ENCODE results near the gene TMEM143. TPM values are rescaled to one million over a fixed set of nuclear protein-coding genes. Genes with fewer than 3 reads are reported as not detected.
A peak's percentile ranks its signal among the peaks of the same experiment; 100 is the strongest.

Gene TMEM143
- total and polyA plus RNA-seq, 2 of the 8 experiments (the other 6 are each of a cell fraction or from before 2014, with no cell fraction given), result 14.2 to 19.1 TPM

DNA sequence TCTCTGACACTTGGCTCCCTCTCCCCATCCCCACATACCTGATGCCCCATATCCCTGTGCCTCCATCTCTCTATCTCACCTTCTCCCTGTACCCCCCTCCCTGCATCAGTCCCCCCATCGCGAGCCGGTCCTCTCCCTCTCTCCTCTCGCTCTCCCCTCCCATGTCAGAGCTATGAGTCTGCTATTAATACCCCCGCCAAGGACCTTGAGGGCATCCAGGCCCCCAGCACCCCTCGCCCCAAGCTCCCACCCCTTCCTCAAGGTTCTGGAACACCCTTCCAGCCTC lies 31.4 kb upstream of the TMEM143 start:
- H3K27ac ChIP-seq (ENCODE audit: low read depth, low read length), result no peak overlapping the region
- H3K79me2 ChIP-seq (ENCODE audit: control insufficient read depth in 1 of 2, insufficient read depth in 2 of 2, low read length in 2 of 2), result peaks cover 0 to 10% of the 10 kb centered on the region in 2 experiments; a peak in 1 of 4 replicates
- DNase-seq (ENCODE audit: low read depth in 1 of 2, low spot score in 2 of 2), result no peak
- 0 out of 2 replicates have a peak, but pooled peaks cover 4% of the 10 kb centered on the region for H3K79me1 ChIP-seq (ENCODE audit: low read depth, low read length)
- H2BK120ac ChIP-seq (replicated peaks; ENCODE audit: low read depth, low read length), result no peak overlapping the region
- H2AK5ac ChIP-seq (ENCODE audit: low read depth, low read length), result 0 out of 2 replicates have a peak overlapping the region, but pooled peaks have one; percentile 53
- ChIA-PET CTCF (ENCODE audit: partially characterized antibody) (interaction anchor here (0.6 to 2.2 kb wide), 5 partner anchors 37 to 242 kb away, joined by 3 to 8 read pairs (median 3); no protein-coding TSS in a partner anchor), POLR2A (ENCODE audit: partially characterized antibody) (interaction anchor here (0.6 to 4.0 kb wide), 16 partner anchors 9 to 1608 kb away, joined by 3 to 20 read pairs (median 3); partner anchors contain the start of genes PLA2G4C, SPHK2, SYNGR4 and TMEM143)
- H2AFZ ChIP-seq (ENCODE audit: low read length), result no peak overlapping the region
- H3K4me1 ChIP-seq (replicated peaks in 1 of 4; ENCODE audit: control insufficient read depth in 3 of 4, insufficient read depth in 4 of 4, low read length in 3 of 4), result peaks cover 0 to 49% (median 31%) of the 10 kb centered on the region in 4 experiments; a peak in 6 of 7 replicates
- H3K18ac ChIP-seq (ENCODE audit: extremely low read depth, low read length), result no peak overlapping the region
- H2BK20ac ChIP-seq (ENCODE audit: low read length), result 0 out of 2 replicates have a peak overlapping the region, but pooled peaks have one; percentile 61
- H3K36me3 ChIP-seq (ENCODE audit: control insufficient read depth in 2 of 4, insufficient read depth in 4 of 4, low read length in 3 of 4), result no peaks in the 10 kb centered on the region
- TF ChIP-seq SUZ12 (IDR thresholded peaks at IDR 0.05; ENCODE audit: low read length) (peak; percentile 14; the same call in 1 of the 2 replicates), KDM5A (IDR thresholded peaks at IDR 0.05; ENCODE audit: low read length) (no peak)
- H2BK12ac ChIP-seq (ENCODE audit: low read depth, low read length), result no peak overlapping the region
- whole genome bisulfite sequencing, 2 experiments (ENCODE audit: extremely low coverage in 1 of 2, insufficient coverage in 1 of 2, insufficient read length in 1 of 2, insufficient replicate concordance in 2 of 2, low coverage in 1 of 2, low lambda C conversion rate in 2 of 2, missing lambda C conversion rate in 1 of 2), result no CpG with 5 or more reads among the region's 6 CpGs
- no peak overlapping the region for H2BK5ac ChIP-seq (ENCODE audit: low read depth, low read length)
- H4K8ac ChIP-seq (ENCODE audit: extremely low read depth, insufficient read depth, low read length), result no peak overlapping the region
- H3K23me2 ChIP-seq (ENCODE audit: low read depth, low read length), result peaks cover 34% of the 10 kb centered on the region
- no peaks in the 10 kb centered on the region for H3K9me3 ChIP-seq (ENCODE audit: insufficient read depth in 2 of 2, low read depth in 1 of 2, low read length in 1 of 2)
- H4K91ac ChIP-seq (replicated peaks; ENCODE audit: insufficient read length, low read length), result no peak overlapping the region
- H3K4me2 ChIP-seq (ENCODE audit: insufficient read depth in 1 of 2, low read depth in 2 of 2, low read length in 2 of 2), result peak overlapping the region; percentile 67 to 81
- no peaks in the 10 kb centered on the region for H4K20me1 ChIP-seq (replicated peaks in 1 of 2; ENCODE audit: control insufficient read depth in 1 of 2, insufficient read depth in 2 of 2, low read length in 2 of 2)
- H2BK15ac ChIP-seq (ENCODE audit: low read length), result no peak overlapping the region
- H4K5ac ChIP-seq (ENCODE audit: insufficient read length, low read depth, low read length), result no peak overlapping the region
- no peak overlapping the region for H3K14ac ChIP-seq (ENCODE audit: insufficient read length)
- no peak for FAIRE-seq
- peaks cover 6 to 50% (median 42%) of the 10 kb centered on the region in 4 experiments for H3K27me3 ChIP-seq (replicated peaks in 1 of 4; ENCODE audit: control insufficient read depth in 3 of 4, extremely low read depth in 1 of 4, insufficient read depth in 3 of 4, low read length in 3 of 4)
- H3K23ac ChIP-seq (ENCODE audit: insufficient read length), result no peak overlapping the region
- no peak overlapping the region for H3K4ac ChIP-seq (replicated peaks; ENCODE audit: insufficient read length, low read depth, low read length)
- H3K56ac ChIP-seq (replicated peaks; ENCODE audit: insufficient read length, low read depth, low read length), result no peak overlapping the region
- peak overlapping the region in 1 of 4 experiments; percentile 65; a peak in 3 of 8 replicates for H3K4me3 ChIP-seq (ENCODE audit: extremely low read depth in 1 of 4, insufficient read depth in 2 of 4, low read depth in 3 of 4, low read length in 4 of 4)
- no peak overlapping the region for H3K9ac ChIP-seq (replicated peaks in 1 of 4; ENCODE audit: extremely low read depth in 1 of 4, low read depth in 3 of 4, low read length in 3 of 4)
